Thoracic aorta (tissue), 2 donors: ENCODE data around the gene ZDHHC23. TPM values are rescaled to one million over a fixed set of nuclear protein-coding genes. Genes with fewer than 3 reads are reported as not detected.

ENCODE experiments used
- ATAC-seq: fragments of 150-250 bp; one replicate; pipeline ENCODE4 v1.8.0; 2017; ENCODE audit warnings: low read depth; ENCODE audit not compliant: insufficient number of reproducible peaks, low FRiP score
- DNase-seq: peaks from one replicate; pipeline ENCODE4 v3.0.0-alpha.2; 2020; ENCODE audit warnings: low spot score
- H3K27ac ChIP-seq, 2 donors: fragments of 200-600 bp; sonication (generic); 1 replicate in 1 of 2; 2 replicates in 1 of 2; pipeline ENCODE4 v1.5.1; 2016; ENCODE audit warnings: mild to moderate bottlenecking in 2 of 2, moderate library complexity in 2 of 2
- H3K27me3 ChIP-seq: fragments of 200-600 bp; sonication (generic); replicated peaks from 2 replicates; pipeline ENCODE4 v1.6.0; 2016; ENCODE audit warnings: mild to moderate bottlenecking; ENCODE audit not compliant: insufficient read depth
- H3K36me3 ChIP-seq: fragments of 200-600 bp; sonication (generic); one replicate; pipeline ENCODE4 v1.5.1; 2016
- H3K4me1 ChIP-seq, 2 donors: fragments of 200-600 bp; sonication (generic); 1 replicate in 1 of 2; 2 replicates in 1 of 2; pipeline versions ENCODE4 v1.5.1 to v1.6.0; 2016; ENCODE audit warnings: low read depth in 2 of 2, mild to moderate bottlenecking in 1 of 2; ENCODE audit not compliant: control insufficient read depth in 1 of 2
- H3K4me3 ChIP-seq: fragments of 200-600 bp; sonication (generic); 2 replicates; pipeline ENCODE4 v1.5.1; 2016; ENCODE audit warnings: mild to moderate bottlenecking
- H3K9me3 ChIP-seq: fragments of 200-600 bp; sonication (generic); 2 replicates; pipeline ENCODE4 v1.5.1; 2016
- CTCF ChIP-seq: fragments of 200-600 bp; sonication (generic); IDR thresholded peaks from one replicate; pipeline ENCODE4 v1.5.1; 2019; ENCODE audit warnings: antibody characterized with exemption
- total RNA-seq, 2 donors: library from RNA; depleted of rRNA; stranded (reverse); fragments of >200 nt; gene quantifications; one replicate each; pipeline versions ENCODE4 v1.1.0 to v1.2.3, GENCODE V29; 2016

ZDHHC23 gene
- total RNA-seq, 2 donors from 2014 or later: 6.3 to 13.1 TPM

GRCh38 chr3:113968986-113969385 lies 21.2 kb downstream of the ZDHHC23 start:
- Histone ChIP-seq H3K4me1 (no peaks in the 10 kb centered on the region), H3K4me3 (no peak overlapping the region), H3K27ac (no peak overlapping the region), H3K36me3 (no peaks in the 10 kb centered on the region), H3K9me3 (peaks cover 13% of the 10 kb centered on the region), H3K27me3 (no peaks in the 10 kb centered on the region)
- TF ChIP-seq CTCF: no peak
- DNase-seq (no peak), ATAC-seq (no peak)

GRCh38 chr3:113977822-113978221 lies 30.0 kb downstream of the ZDHHC23 start:
- H3K9me3 ChIP-seq: peaks cover 14% of the 10 kb centered on the region
- H3K4me3 ChIP-seq: no peak overlapping the region
- no peak overlapping the region for H3K27ac ChIP-seq
- no peaks in the 10 kb centered on the region for H3K4me1 ChIP-seq
- no peak for TF ChIP-seq CTCF
- H3K27me3 ChIP-seq: no peaks in the 10 kb centered on the region
- no peak for DNase-seq
- H3K36me3 ChIP-seq: peaks cover 4% of the 10 kb centered on the region
- no peak for ATAC-seq

- Histone ChIP-seq H3K4me3 (no peak overlapping the region), H3K27me3 (no peaks in the 10 kb centered on the region), H3K4me1 (no peaks in the 10 kb centered on the region), H3K9me3 (no peaks in the 10 kb centered on the region), H3K27ac (no peak overlapping the region), H3K36me3 (peaks cover 4% of the 10 kb centered on the region)
- ATAC-seq (no peak), DNase-seq (no peak)
- no peak for TF ChIP-seq CTCF
Measured at GRCh38 chr3:113979916-113980315, 32.1 kb downstream of the ZDHHC23 start.

- Histone ChIP-seq H3K27ac (no peak overlapping the region), H3K27me3 (no peaks in the 10 kb centered on the region), H3K36me3 (peaks cover 7% of the 10 kb centered on the region), H3K4me3 (no peak overlapping the region), H3K4me1 (no peaks in the 10 kb centered on the region), H3K9me3 (no peaks in the 10 kb centered on the region)
- DNase-seq: no peak
- ATAC-seq: no peak
- no peak for TF ChIP-seq CTCF
Measured at GRCh38 chr3:113981803-113982202, 34.0 kb downstream of the ZDHHC23 start.

- Histone ChIP-seq H3K4me3 (no peak overlapping the region), H3K9me3 (no peaks in the 10 kb centered on the region), H3K4me1 (no peaks in the 10 kb centered on the region), H3K27me3 (no peaks in the 10 kb centered on the region), H3K27ac (no peak overlapping the region), H3K36me3 (peaks cover 3% of the 10 kb centered on the region)
- no peak for TF ChIP-seq CTCF
- DNase-seq (no peak), ATAC-seq (no peak)
Measured at GRCh38 chr3:113983544-113983943, 35.7 kb downstream of the ZDHHC23 start.
